ENCODE data around the gene MAP1LC3A. TPM values are rescaled to one million over a fixed set of nuclear protein-coding genes. Genes with fewer than 3 reads are reported as not detected.

Gene MAP1LC3A
- total and polyA plus RNA-seq, 2 experiments from 2014 or later: 80.3 to 83.1 TPM

- H3K27me3 ChIP-seq (replicated peaks; ENCODE audit: insufficient read depth): no peaks in the 10 kb centered on the region
- H3K9me2 ChIP-seq (ENCODE audit: insufficient read depth): no peaks in the 10 kb centered on the region
- no peaks in the 10 kb centered on the region for H3K9me3 ChIP-seq (ENCODE audit: low read depth)
- H4K20me1 ChIP-seq (ENCODE audit: insufficient read depth): no peaks in the 10 kb centered on the region
- H2AFZ ChIP-seq: no peak overlapping the region
- TF ChIP-seq EZH2 (IDR thresholded peaks at IDR 0.05; ENCODE audit: insufficient read depth, poor library complexity, severe bottlenecking): no peak
- TF ChIP-seq EZH2phosphoT487 (IDR thresholded peaks at IDR 0.05; ENCODE audit: insufficient read depth, low read depth): no peak
- H3K4me3 ChIP-seq: no peak overlapping the region
- H3K27ac ChIP-seq: peak overlapping the region; percentile 80
- peak; percentile 84 for DNase-seq
- no peak overlapping the region for H3K4me2 ChIP-seq (ENCODE audit: unreplicated experiment)
- 54 to 60% methylated on average over 5 of the region's 5 CpGs for WGBS, 2 experiments (ENCODE audit: low coverage in 1 of 2, low lambda C conversion rate in 2 of 2, missing lambda C conversion rate in 2 of 2)
- no peaks in the 10 kb centered on the region for H3K79me2 ChIP-seq (ENCODE audit: insufficient read depth)
- H3K9ac ChIP-seq: peak overlapping the region; percentile 59; the same call in 1 of the 2 replicates
- H3K36me3 ChIP-seq (ENCODE audit: low read depth): peaks cover 46% of the 10 kb centered on the region
- peaks cover 4% of the 10 kb centered on the region; the same call in 1 of the 2 replicates for H3K4me1 ChIP-seq (ENCODE audit: insufficient read depth)
- in situ Hi-C loops (cut with MboI): no loop called here
- H3F3A ChIP-seq (ENCODE audit: insufficient read depth): peaks cover 10% of the 10 kb centered on the region; the same call in 1 of the 2 replicates
Measured at GRCh38 chr20:34538671-34539123, 19.8 kb upstream of the MAP1LC3A start.

DNA sequence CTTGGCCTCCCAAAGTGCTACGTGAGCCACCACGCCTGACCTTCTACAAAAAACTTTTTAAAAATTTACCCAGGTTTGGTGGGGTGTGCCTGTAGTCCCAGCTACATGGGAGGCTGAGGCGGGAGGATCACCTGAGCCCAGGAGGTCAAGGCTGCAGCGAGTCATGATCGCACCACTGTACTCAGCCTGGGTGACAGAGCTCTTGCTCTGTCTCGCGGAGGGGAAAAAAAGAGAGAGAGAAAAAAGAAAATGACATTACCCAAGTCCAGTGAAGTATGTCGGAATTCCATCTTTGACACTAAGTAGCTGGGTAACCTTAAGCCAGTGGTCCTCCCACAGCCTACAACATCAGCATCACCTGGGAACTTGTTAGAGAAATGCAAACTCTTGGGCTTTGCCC lies 18.8 kb upstream of the MAP1LC3A start:
- Histone ChIP-seq H3K4me2 (ENCODE audit: unreplicated experiment) (no peak overlapping the region), H3K79me2 (ENCODE audit: insufficient read depth) (no peaks in the 10 kb centered on the region), H3F3A (ENCODE audit: insufficient read depth) (peaks cover 13% of the 10 kb centered on the region; the same call in 1 of the 2 replicates), H4K20me1 (ENCODE audit: insufficient read depth) (no peaks in the 10 kb centered on the region), H2AFZ (no peak overlapping the region), H3K9me2 (ENCODE audit: insufficient read depth) (no peaks in the 10 kb centered on the region), H3K9ac (no peak overlapping the region), H3K27me3 (replicated peaks; ENCODE audit: insufficient read depth) (no peaks in the 10 kb centered on the region), H3K36me3 (ENCODE audit: low read depth) (peaks cover 38% of the 10 kb centered on the region), H3K27ac (no peak overlapping the region), H3K4me3 (no peak overlapping the region), H3K4me1 (ENCODE audit: insufficient read depth) (peaks cover 4% of the 10 kb centered on the region; the same call in 1 of the 2 replicates), H3K9me3 (ENCODE audit: low read depth) (no peaks in the 10 kb centered on the region)
- 96 to 97% methylated on average over 8 of the region's 8 CpGs for WGBS, 2 experiments (ENCODE audit: low coverage in 1 of 2, low lambda C conversion rate in 2 of 2, missing lambda C conversion rate in 2 of 2)
- in situ Hi-C loops (cut with MboI): no loop called here
- no peak for TF ChIP-seq EZH2phosphoT487 (IDR thresholded peaks at IDR 0.05; ENCODE audit: insufficient read depth, low read depth)
- DNase-seq: no peak

- Histone ChIP-seq H3F3A (ENCODE audit: insufficient read depth) (peaks cover 13% of the 10 kb centered on the region; the same call in 1 of the 2 replicates), H3K4me1 (ENCODE audit: insufficient read depth) (peaks cover 4% of the 10 kb centered on the region; the same call in 1 of the 2 replicates), H3K4me2 (ENCODE audit: unreplicated experiment) (no peak overlapping the region), H3K36me3 (ENCODE audit: low read depth) (peaks cover 28% of the 10 kb centered on the region), H3K4me3 (no peak overlapping the region), H3K79me2 (ENCODE audit: insufficient read depth) (no peaks in the 10 kb centered on the region), H3K27ac (no peak overlapping the region), H4K20me1 (ENCODE audit: insufficient read depth) (no peaks in the 10 kb centered on the region), H3K27me3 (replicated peaks; ENCODE audit: insufficient read depth) (no peaks in the 10 kb centered on the region), H2AFZ (no peak overlapping the region), H3K9me3 (ENCODE audit: low read depth) (no peaks in the 10 kb centered on the region), H3K9me2 (ENCODE audit: insufficient read depth) (no peaks in the 10 kb centered on the region), H3K9ac (no peak overlapping the region)
- 90 to 91% methylated on average over 15 of the region's 15 CpGs for WGBS, 2 experiments (ENCODE audit: low coverage in 1 of 2, low lambda C conversion rate in 2 of 2, missing lambda C conversion rate in 2 of 2)
- no peak for DNase-seq
- in situ Hi-C loops (cut with MboI): no loop called here
- TF ChIP-seq EZH2phosphoT487 (IDR thresholded peaks at IDR 0.05; ENCODE audit: insufficient read depth, low read depth) (no peak), EZH2 (IDR thresholded peaks at IDR 0.05; ENCODE audit: insufficient read depth, poor library complexity, severe bottlenecking) (no peak)
Measured at GRCh38 chr20:34540596-34541263, 17.8 kb upstream of the MAP1LC3A start.

GRCh38 chr20:34541264-34541901 lies 17.1 kb upstream of the MAP1LC3A start:
- no peaks in the 10 kb centered on the region for H3K79me2 ChIP-seq (ENCODE audit: insufficient read depth)
- H2AFZ ChIP-seq: no peak overlapping the region
- no peaks in the 10 kb centered on the region for H3K27me3 ChIP-seq (replicated peaks; ENCODE audit: insufficient read depth)
- no peaks in the 10 kb centered on the region for H3K9me2 ChIP-seq (ENCODE audit: insufficient read depth)
- TF ChIP-seq EZH2phosphoT487 (IDR thresholded peaks at IDR 0.05; ENCODE audit: insufficient read depth, low read depth) (no peak), EZH2 (IDR thresholded peaks at IDR 0.05; ENCODE audit: insufficient read depth, poor library complexity, severe bottlenecking) (no peak)
- no peaks in the 10 kb centered on the region for H3K9me3 ChIP-seq (ENCODE audit: low read depth)
- H4K20me1 ChIP-seq (ENCODE audit: insufficient read depth): no peaks in the 10 kb centered on the region
- 90% methylated on average over 13 of the region's 13 CpGs for WGBS, 2 experiments (ENCODE audit: low coverage in 1 of 2, low lambda C conversion rate in 2 of 2, missing lambda C conversion rate in 2 of 2)
- in situ Hi-C loops (cut with MboI): no loop called here
- H3K9ac ChIP-seq: no peak overlapping the region
- no peak overlapping the region for H3K4me3 ChIP-seq
- peaks cover 21% of the 10 kb centered on the region for H3K36me3 ChIP-seq (ENCODE audit: low read depth)
- peaks cover 13% of the 10 kb centered on the region; the same call in 1 of the 2 replicates for H3F3A ChIP-seq (ENCODE audit: insufficient read depth)
- H3K4me1 ChIP-seq (ENCODE audit: insufficient read depth): peaks cover 4% of the 10 kb centered on the region; the same call in 1 of the 2 replicates
- no peak for DNase-seq
- no peak overlapping the region for H3K27ac ChIP-seq
- H3K4me2 ChIP-seq (ENCODE audit: unreplicated experiment): no peak overlapping the region

Data from GM23248 (cell line).